SK-N-MC (cell line): ENCODE results near the gene NOL6.
"Not testable (repeated sequence)": the region's sequence is repeated elsewhere in the genome, so short reads cannot be mapped to it uniquely, and the experiment has no call there.

Experiments
- EZH2 ChIP-seq: fragments of 200-600 bp; sonication (generic); IDR thresholded peaks from one replicate; pipeline ENCODE4 v1.6.1; 2017; ENCODE audit warnings: antibody characterized with exemption
- FOXP2 ChIP-seq: optimal IDR thresholded peaks from 2 replicates; pipeline ENCODE3; 2011; ENCODE audit warnings: mild to moderate bottlenecking, moderate library complexity; ENCODE audit not compliant: insufficient read depth; ENCODE audit errors: extremely low read length, control extremely low read depth
- POLR2AphosphoS5 ChIP-seq: IDR thresholded peaks from 2 replicates; pipeline ENCODE4 v1.6.1; 2012; ENCODE audit warnings: mild to moderate bottlenecking, low read depth, low read length, borderline replicate concordance

GRCh38 chr9:33515342-33515995 is 41.7 kb upstream of the NOL6 start:
- TF ChIP-seq EZH2, POLR2AphosphoS5, FOXP2: not testable (repeated sequence)
